NB4 (cell line): ENCODE data around the gene CYP11A1.
"Not testable (repeated sequence)": the region's sequence is repeated elsewhere in the genome, so short reads cannot be mapped to it uniquely, and the experiment has no call there.

Experiments used
- DNase-seq: peaks from one replicate; pipeline ENCODE4 v3.0.0; 2010; ENCODE audit warnings: low read depth
- H3K4me3 ChIP-seq: one replicate; pipeline ENCODE4 v1.5.1; 2011; ENCODE audit warnings: mild to moderate bottlenecking, low read depth, low read length, moderate library complexity
- MYC ChIP-seq: IDR thresholded peaks from 2 replicates; pipeline ENCODE4 v1.6.1; 2011; ENCODE audit warnings: low read depth, low read length
- POLR2A ChIP-seq: IDR thresholded peaks from 2 replicates; pipeline ENCODE4 v1.6.1; 2011; ENCODE audit warnings: mild to moderate bottlenecking; ENCODE audit not compliant: insufficient read length; ENCODE audit errors: extremely low read depth
- TF ChIP-seq, protein P1 (sequence below): IDR thresholded peaks from one replicate; pipeline ENCODE4 v1.5.1; 2012; ENCODE audit warnings: low read depth, low read length
- TF ChIP-seq, protein P2 (sequence below): IDR thresholded peaks from 2 replicates; pipeline ENCODE4 v1.6.1; 2011; ENCODE audit warnings: low read depth, low read length

CYP11A1 gene

DNA sequence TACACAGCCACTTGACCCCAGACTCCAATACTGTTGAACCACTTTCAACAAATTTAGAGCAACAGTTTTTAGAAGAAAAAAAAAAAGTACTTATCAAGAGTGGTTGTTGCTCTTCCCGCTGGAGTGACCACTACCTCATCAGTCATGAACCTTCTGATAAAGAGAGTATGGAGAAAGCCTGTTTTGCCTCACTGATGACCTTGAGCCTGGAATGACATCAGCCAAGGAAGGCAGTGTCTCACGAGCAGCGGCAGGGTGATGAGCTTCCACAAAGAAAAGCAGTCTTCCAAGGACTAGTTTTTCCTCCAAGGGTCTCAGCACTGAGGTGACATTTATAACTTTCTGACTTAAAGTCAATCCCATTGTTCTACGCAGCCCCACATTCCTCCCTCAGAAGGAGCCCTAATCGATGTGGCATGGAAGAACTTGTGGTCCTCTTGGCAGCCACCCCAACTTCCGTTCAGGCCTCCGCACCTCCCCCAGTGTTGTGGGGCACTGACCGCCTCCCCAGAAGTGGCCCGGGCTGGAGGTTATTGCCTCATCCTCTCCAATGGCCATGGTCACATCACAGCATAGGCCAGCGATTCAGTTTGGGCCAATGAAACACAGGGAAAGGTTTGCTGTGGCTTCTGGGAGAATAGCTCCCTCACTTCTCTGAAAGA lies 1.8 kb upstream of the CYP11A1 start:
- H3K4me3 ChIP-seq: no peak overlapping the region
- TF ChIP-seq MYC (no peak), POLR2A (no peak)
- TF ChIP-seq, protein P1, sequence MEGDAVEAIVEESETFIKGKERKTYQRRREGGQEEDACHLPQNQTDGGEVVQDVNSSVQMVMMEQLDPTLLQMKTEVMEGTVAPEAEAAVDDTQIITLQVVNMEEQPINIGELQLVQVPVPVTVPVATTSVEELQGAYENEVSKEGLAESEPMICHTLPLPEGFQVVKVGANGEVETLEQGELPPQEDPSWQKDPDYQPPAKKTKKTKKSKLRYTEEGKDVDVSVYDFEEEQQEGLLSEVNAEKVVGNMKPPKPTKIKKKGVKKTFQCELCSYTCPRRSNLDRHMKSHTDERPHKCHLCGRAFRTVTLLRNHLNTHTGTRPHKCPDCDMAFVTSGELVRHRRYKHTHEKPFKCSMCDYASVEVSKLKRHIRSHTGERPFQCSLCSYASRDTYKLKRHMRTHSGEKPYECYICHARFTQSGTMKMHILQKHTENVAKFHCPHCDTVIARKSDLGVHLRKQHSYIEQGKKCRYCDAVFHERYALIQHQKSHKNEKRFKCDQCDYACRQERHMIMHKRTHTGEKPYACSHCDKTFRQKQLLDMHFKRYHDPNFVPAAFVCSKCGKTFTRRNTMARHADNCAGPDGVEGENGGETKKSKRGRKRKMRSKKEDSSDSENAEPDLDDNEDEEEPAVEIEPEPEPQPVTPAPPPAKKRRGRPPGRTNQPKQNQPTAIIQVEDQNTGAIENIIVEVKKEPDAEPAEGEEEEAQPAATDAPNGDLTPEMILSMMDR: no peak
- TF ChIP-seq, protein P2, sequence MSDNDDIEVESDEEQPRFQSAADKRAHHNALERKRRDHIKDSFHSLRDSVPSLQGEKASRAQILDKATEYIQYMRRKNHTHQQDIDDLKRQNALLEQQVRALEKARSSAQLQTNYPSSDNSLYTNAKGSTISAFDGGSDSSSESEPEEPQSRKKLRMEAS: no peak
- no peak for DNase-seq

DNA sequence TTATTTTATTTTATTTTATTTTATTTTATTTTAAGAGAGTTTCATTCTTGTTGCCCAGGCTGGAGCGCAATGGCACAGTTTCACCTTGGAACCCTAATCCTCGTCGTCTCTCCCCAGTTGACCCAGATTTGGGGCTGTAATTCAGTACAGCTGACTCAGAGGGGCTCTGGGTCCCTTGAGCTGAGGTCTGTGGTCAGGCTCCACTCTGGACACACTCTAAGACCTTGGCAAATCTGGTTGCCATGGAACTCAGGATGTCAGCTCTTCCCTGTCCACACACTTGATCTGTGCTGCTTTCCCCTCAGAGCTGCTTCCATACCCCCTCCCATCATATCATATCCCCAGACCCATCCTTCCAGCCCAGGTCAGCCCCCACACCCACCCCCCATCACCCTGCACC lies 675 bp upstream of the CYP11A1 start:
- no peak overlapping the region for H3K4me3 ChIP-seq
- no peak for DNase-seq
- TF ChIP-seq POLR2A (no peak), MYC (no peak)
- TF ChIP-seq, protein P2: no peak
- TF ChIP-seq, protein P1: no peak

DNA sequence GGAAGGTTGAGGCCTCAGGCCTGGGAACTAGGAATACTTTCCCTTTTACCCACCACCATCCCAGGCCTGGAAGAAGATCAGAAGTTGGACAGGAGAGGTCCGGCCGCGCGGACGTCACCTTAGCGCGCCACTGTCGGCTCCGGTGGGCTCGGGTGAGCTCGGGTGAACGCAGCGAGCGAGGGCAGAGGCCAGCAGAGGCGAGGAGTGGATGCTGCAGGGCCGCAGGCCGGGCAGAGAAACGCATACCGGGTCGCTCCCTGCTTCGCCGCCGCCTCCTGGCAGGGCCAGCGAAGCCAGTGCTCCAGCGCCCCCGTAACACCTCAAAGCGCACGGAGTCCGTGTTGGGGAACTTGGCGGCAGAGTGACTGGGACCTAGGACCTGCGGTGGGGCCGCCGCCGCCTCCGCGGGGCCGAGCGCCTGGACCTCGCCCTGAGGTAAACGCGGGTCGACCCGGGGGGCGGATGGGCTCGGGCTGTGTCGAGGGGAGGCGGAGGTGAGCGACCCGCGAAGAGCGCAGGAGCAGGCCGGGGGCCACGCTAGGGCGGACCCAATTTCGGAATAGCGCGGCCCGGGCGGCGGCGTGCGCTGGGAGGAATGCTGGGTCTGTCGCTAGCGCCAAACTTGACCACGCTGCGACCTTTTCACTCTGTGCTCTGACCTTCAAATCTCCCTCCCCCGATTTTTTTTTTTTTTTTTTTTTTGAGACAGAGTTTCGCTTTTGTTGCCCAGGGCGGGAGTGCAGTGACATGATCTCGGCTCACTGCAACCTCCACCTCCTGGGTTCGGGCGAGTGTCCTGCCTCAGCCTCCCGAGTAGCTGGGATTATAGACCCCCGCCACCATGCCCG lies 1.6 kb downstream of the CYP11A1 start:
- DNase-seq: no peak
- TF ChIP-seq, protein P2: no peak
- TF ChIP-seq POLR2A (no peak), MYC (no peak)
- TF ChIP-seq, protein P1: no peak
- H3K4me3 ChIP-seq: no peak overlapping the region

DNA sequence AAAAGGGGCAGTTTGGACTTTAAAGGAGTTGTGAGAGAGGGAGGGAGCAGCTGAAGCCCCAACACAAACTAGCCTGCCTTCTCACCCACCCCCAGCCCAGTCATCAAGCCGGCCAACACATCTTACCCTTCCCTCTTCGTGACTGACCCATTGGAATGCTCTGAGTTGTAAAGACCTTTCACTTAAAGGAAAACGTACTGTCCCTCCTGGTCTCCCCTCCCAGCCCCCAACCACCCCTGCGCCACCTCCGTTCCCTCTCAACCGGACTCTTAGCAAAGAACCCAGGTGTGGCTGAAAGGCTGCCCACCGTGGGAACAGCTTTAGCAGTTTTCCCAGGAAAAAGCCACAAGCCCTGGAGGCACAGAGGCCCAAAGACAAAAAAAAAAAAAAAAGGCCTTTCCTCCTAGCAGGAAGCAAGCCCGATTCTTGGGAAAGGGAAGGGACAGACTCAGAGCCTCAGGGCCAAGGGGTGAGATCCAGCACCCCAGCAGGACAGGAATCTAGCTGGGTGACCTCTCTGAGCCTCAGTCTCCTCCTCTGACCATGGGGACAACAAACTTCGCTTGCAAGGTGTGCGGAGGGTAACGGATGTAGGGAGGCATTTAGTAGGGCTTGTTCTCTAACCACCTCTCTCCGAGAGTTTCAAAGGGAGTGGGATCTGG lies 2.4 kb downstream of the CYP11A1 start:
- TF ChIP-seq POLR2A (no peak), MYC (no peak)
- TF ChIP-seq, protein P2: no peak
- TF ChIP-seq, protein P1: no peak
- H3K4me3 ChIP-seq: no peak overlapping the region
- no peak for DNase-seq

DNA sequence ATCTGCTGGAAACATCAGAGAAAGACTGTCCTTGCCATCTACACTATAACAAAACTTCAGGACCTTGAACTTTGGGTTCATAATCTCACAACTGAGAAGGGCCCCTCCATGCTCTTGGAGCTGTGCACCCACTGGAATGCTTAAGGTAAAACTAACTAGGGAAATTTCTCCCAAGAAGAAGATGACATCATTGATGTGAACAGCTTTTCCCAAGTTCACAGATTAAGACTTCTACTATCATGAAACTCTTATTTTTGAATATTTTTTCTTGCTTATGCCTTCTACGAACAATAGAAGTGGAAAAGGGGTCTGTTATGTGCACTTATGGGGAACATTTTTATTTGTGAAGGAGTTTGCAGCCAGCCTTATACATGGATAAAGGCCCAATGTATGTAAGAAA lies 5.0 kb downstream of the CYP11A1 start:
- no peak for DNase-seq
- TF ChIP-seq, protein P1: no peak
- no peak for TF ChIP-seq MYC
- TF ChIP-seq POLR2A: no peak
- TF ChIP-seq, protein P2: no peak
- no peak overlapping the region for H3K4me3 ChIP-seq

DNA sequence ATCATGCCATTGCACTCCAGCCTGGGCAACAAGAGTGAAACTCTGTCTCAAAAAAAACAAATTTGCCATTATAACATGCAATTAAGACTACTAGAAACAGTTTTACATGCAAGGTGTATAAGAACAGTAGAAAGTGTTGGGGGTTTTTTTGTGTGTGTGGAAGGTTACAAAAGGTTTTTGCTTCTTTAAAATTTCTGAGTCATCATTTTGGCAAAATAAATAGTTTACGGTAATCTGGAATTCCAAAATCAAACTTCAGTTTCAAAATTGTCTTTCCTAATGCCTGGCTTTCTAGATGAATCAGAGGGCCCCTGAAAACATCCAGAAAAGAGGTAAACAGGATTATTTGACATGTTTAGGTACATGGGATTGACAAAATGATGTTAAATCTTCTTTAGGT lies 6.6 kb downstream of the CYP11A1 start:
- DNase-seq, H3K4me3 ChIP-seq: not testable (repeated sequence)

DNA sequence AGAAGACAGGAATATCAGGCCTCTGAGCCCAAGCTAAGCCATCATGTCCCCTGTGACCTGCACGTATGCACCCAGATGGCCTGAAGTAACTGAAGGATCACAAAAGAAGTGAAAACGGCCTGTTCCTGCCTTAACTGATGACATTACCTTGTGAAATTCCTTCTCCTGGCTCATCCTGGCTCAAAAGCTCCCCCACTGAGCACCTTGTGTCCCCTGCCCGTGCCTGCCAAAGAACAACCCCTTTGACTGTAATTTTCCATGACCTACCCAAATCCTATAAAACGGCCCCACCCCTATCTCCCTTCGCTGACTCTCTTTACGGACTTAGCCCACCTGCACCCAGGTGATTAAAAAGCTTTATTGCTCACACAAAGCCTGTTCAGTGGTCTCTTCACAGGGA lies 8.1 kb downstream of the CYP11A1 start:
- not testable (repeated sequence) for DNase-seq, H3K4me3 ChIP-seq

DNA sequence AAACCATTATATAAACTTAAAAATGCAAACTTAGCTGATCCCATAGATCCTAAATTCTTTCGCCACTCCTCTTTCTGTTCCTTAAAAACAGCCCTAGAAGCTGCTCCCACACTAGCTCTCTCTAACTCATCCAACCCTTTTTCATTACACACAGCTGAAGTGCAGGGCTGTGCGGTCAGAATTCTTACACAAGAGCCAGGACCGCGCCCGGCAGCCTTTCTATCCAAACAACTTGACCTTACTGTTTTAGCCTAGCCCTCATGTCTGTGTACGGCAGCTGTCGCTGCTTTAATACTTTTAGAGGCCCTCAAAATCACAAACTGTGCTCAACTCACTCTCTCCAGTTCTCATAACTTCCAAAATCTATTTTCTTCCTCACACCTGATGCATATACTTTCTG lies 9.9 kb downstream of the CYP11A1 start:
- not testable (repeated sequence) for H3K4me3 ChIP-seq, DNase-seq

DNA sequence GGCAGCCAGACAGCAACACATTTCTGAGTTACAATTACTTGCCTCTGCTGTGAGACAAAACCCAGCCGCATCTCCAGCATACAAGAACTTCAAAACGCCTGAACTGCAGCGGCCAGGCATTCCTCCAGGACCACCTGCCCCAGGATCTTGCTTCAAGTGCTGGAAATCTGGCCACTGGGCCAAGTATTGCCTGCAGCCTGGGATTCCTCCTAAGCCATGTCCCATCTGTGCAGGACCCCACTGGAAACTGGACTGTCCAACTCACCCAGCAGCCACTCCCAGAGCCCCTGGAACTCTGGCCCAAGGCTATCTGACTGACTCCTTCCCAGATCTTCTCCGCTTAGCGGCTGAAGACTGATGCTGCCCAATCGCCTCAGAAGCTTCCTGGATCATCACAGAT lies 11.4 kb downstream of the CYP11A1 start:
- DNase-seq, H3K4me3 ChIP-seq: not testable (repeated sequence)

DNA sequence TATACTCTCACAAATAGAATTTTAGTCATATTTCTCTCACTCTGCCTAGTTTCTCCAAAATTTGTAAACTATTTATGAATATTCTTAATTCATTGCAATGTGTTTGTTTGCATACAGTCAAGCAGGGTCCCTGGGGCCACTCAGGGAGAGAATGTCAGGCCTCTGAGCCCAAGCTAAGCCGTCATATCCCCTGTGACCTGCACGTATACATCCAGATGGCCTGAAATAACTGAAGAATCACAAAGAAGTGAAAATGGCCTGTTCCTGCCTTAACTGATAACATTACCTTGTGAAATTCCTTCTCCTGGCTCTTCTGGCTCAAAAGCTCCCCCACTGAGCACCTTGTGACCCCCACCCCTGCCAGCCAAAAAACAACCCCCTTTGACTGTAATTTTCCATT lies 13.5 kb downstream of the CYP11A1 start:
- not testable (repeated sequence) for DNase-seq, H3K4me3 ChIP-seq
